ENCODE results near the gene PRKAG2. TPM values are rescaled to one million over a fixed set of nuclear protein-coding genes. Genes with fewer than 3 reads are reported as not detected.
A peak's percentile ranks its signal among the peaks of the same experiment; 100 is the strongest.
"Not testable (repeated sequence)": the region's sequence is repeated elsewhere in the genome, so short reads cannot be mapped to it uniquely, and the experiment has no call there.

Gene PRKAG2
- total and polyA plus RNA-seq, 10 donors, result 15.8 to 50.9 (median 32.8) TPM

- DNase-seq, result peak; percentile 69
- peak overlapping the region in 4 of 8 donors; percentile 37 to 71 (median 62) for H3K27ac ChIP-seq
- H3K9me3 ChIP-seq; H3K27me3 ChIP-seq (replicated peaks in 1 of 7); H3K36me3 ChIP-seq; intact Hi-C loops (cut with DNase I; ENCODE audit: low total_unique reads); H3K4me3 ChIP-seq: not testable (repeated sequence)
- H3K4me1 ChIP-seq, result peaks cover 3 to 55% (median 37%) of the 10 kb centered on the region in 6 donors
- 69 to 85% (median 76%) methylated on average over 11 of the region's 11 CpGs for WGBS, 5 donors
- TF ChIP-seq POLR2AphosphoS5 (IDR thresholded peaks at IDR 0.05), result peak in 2 of 3 donors; percentile 40 to 49
Observed at GRCh38 chr7:151797667-151798307, 79.1 kb downstream of the PRKAG2 start.

- 51 to 86% (median 78%) methylated on average over 8 to 17 of the region's 17 CpGs for WGBS, 5 donors
- no peaks in the 10 kb centered on the region for H3K9me3 ChIP-seq
- no peaks in the 10 kb centered on the region for H3K27me3 ChIP-seq (replicated peaks in 1 of 7)
- peaks cover 3 to 55% (median 37%) of the 10 kb centered on the region in 6 donors for H3K4me1 ChIP-seq
- no peak for TF ChIP-seq POLR2A (IDR thresholded peaks at IDR 0.05)
- TF ChIP-seq CTCF (IDR thresholded peaks at IDR 0.05 in 8 of 11, conservative IDR thresholded peaks at IDR 0.05 in 3 of 11), result no peak
- no peak for TF ChIP-seq POLR2AphosphoS5 (IDR thresholded peaks at IDR 0.05)
- peaks cover 0 to 6% (median 0%) of the 10 kb centered on the region in 6 donors for H3K36me3 ChIP-seq
- peak; percentile 65 for DNase-seq
- H3K4me3 ChIP-seq, result no peak overlapping the region
- intact Hi-C loops (cut with DNase I; ENCODE audit: low total_unique reads), result no loop called here
- peak overlapping the region in 4 of 8 donors; percentile 37 to 71 (median 62) for H3K27ac ChIP-seq
Observed at GRCh38 chr7:151796871-151797537, 79.9 kb downstream of the PRKAG2 start.

GRCh38 chr7:151796091-151796870 is 80.6 kb downstream of the PRKAG2 start:
- peak overlapping the region in 6 of 8 donors; percentile 9 to 71 (median 46) for H3K27ac ChIP-seq
- H3K27me3 ChIP-seq (replicated peaks in 1 of 7), result no peaks in the 10 kb centered on the region
- TF ChIP-seq POLR2AphosphoS5 (IDR thresholded peaks at IDR 0.05) (peak in 2 of 3 donors; percentile 31 to 53), CTCF (IDR thresholded peaks at IDR 0.05 in 8 of 11, conservative IDR thresholded peaks at IDR 0.05 in 3 of 11) (no peak), POLR2A (IDR thresholded peaks at IDR 0.05) (no peak)

GRCh38 chr7:151795168-151795811 is 81.6 kb downstream of the PRKAG2 start:
- peaks cover 3 to 59% (median 37%) of the 10 kb centered on the region in 6 donors for H3K4me1 ChIP-seq
- peaks cover 0 to 6% (median 0%) of the 10 kb centered on the region in 6 donors for H3K36me3 ChIP-seq
- intact Hi-C loops (cut with DNase I; ENCODE audit: low total_unique reads), result no loop called here

More at GRCh38 chr7:151796091-151796870, 80.6 kb downstream of the PRKAG2 start:
- DNase-seq, result peak; percentile 65
- peaks cover 3 to 59% (median 37%) of the 10 kb centered on the region in 6 donors for H3K4me1 ChIP-seq
- intact Hi-C loops (cut with DNase I; ENCODE audit: low total_unique reads), result no loop called here
- WGBS, 5 donors, result 77 to 90% (median 82%) methylated on average over 25 to 27 of the region's 27 CpGs
- no peaks in the 10 kb centered on the region for H3K9me3 ChIP-seq
- H3K4me3 ChIP-seq, result no peak overlapping the region
- peaks cover 0 to 6% (median 0%) of the 10 kb centered on the region in 6 donors for H3K36me3 ChIP-seq

More at GRCh38 chr7:151795168-151795811, 81.6 kb downstream of the PRKAG2 start:
- no peaks in the 10 kb centered on the region for H3K27me3 ChIP-seq (replicated peaks in 1 of 7)
- H3K4me3 ChIP-seq, result no peak overlapping the region
- H3K27ac ChIP-seq, result peak overlapping the region in 1 of 8 donors; percentile 56
- no peaks in the 10 kb centered on the region for H3K9me3 ChIP-seq
- peak; percentile 78 for DNase-seq
- TF ChIP-seq CTCF (IDR thresholded peaks at IDR 0.05 in 8 of 11, conservative IDR thresholded peaks at IDR 0.05 in 3 of 11), result no peak
- TF ChIP-seq POLR2A (IDR thresholded peaks at IDR 0.05), result no peak
- no peak for TF ChIP-seq POLR2AphosphoS5 (IDR thresholded peaks at IDR 0.05)
- WGBS, 5 donors, result 64 to 88% (median 80%) methylated on average over 17 to 20 of the region's 20 CpGs
